ENCODE data around the gene KLK3.

KLK3 gene

DNA sequence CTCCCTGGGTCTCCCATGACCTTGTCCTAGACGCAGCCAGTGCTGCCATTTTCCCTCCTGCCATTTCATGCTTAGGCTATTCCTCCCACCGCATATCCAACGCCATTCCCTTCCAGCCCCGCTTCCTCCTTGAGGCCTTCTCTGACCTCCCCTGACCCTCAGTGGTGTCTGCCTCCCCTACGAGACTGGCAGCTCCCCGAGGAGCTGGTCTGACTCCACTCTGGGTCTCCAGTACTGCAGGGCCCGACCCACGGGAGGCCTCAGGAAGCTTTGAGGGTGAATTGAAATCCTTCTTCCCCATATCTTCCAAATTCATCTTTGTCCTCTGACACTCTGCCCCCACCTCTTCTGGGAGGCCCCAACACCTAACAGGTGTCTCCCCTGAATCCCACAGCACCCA is 22.0 kb upstream of the KLK3 start:
- DNase-seq = no peak

DNA sequence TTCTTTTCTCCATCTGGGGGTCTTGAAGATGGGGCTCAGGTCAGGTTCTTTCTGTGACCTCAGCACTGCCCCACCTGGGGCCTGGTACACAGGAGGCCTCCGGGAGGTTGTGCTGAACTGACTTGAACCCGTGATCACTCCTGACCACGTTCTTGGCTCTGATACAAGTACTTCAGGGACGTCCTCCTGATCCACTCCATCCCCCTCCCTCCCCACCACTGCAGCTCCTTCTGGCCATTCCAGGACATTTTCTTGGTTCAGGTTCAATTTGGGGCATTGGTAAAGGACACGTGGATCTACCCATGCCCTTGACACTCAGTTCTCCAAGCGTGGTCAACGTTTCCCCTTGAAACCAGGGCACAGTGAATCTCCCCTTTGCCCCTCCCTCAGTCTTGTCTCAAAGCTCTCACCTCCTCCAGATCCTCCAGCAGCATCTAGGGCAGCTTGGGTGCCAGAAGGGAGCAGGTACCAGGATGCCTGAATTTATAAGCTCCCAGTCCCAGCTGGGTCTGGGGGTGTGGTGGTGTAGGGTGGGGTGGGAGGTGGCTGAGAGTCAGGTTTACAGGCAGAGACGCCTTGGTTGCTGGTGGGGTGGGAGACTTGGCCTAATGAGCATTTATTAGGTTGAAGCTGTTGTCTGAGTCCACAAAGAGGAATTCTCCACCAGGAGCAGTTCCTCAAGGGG is 21.5 kb upstream of the KLK3 start, which contains the start of gene KLK15:
Gene KLK15 (minus strand): TSS at position 458 of the 685 bp plus-strand sequence. CDS start 2,082 bp downstream, outside the sequence.
- DNase-seq = no peak

- no peak for DNase-seq
These were observed 20.9 kb upstream of the KLK3 start for GRCh38 chr19:50833802-50834167.

- no peak for DNase-seq
These were observed 19.5 kb upstream of the KLK3 start for GRCh38 chr19:50835103-50835784.

DNA sequence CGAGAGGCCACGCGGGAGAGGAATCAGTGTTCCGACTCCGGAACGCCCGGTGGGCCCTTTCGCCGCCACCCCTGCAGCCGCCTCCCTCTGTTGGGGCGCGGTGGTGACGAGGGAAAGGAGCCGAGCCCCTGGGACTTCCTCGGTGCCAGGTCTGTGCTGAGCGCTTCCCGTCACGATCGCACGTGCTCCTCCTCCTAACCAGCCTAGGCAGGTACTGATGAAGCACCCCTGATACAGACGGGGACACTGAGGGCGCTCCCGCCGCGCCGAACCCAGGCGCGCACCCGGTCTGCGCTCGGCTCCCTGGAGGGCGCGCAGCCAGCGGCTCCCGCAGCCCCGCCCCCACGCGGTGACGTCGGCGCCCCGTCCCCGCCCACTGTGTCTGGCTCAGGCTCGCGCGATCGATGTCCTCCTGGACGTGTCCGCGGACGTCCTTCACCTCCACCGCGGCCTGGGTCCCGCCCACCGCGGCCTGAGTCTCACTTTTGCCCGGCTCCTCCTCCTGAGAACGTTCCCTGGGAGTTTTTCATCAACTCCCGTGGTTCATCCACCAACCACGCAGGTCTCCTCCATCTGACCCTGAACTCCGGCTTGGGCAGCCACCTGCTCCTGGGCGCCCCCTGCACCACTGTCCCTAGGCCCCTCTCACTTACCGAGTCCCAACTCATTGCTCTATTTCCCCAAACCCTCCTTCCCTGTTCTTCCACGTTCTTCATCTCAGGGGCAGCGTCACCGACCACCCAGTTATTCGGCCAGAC is 18.8 kb upstream of the KLK3 start:
- DNase-seq = no peak

GRCh38 chr19:50836543-50837195 is 18.0 kb upstream of the KLK3 start:
- no peak for DNase-seq

- no peak for DNase-seq
These were observed 17.4 kb upstream of the KLK3 start for GRCh38 chr19:50837300-50837699.

GRCh38 chr19:50838239-50838638 is 16.5 kb upstream of the KLK3 start:
- DNase-seq = no peak

GRCh38 chr19:50839712-50840655 is 14.7 kb upstream of the KLK3 start:
- DNase-seq = no peak

DNA sequence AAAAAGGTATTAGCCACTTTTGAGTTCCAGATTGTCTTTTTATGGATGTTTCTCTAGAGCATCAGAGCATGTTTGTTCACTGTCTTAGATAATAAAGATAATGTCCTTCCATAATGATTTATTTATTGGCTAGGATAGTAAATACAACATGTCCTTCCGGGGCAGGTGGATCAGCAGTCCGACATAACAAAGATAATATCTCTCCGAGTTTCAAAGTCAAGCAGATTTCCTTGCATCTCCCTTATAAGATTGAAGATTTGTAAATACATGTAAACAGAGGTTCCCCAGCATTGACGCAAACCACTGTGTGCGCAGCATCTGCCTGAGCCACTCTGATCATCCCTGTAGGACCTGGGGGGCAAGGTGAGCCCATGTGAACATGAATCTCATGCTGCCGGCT is 12.6 kb upstream of the KLK3 start:
- DNase-seq = no peak

DNA sequence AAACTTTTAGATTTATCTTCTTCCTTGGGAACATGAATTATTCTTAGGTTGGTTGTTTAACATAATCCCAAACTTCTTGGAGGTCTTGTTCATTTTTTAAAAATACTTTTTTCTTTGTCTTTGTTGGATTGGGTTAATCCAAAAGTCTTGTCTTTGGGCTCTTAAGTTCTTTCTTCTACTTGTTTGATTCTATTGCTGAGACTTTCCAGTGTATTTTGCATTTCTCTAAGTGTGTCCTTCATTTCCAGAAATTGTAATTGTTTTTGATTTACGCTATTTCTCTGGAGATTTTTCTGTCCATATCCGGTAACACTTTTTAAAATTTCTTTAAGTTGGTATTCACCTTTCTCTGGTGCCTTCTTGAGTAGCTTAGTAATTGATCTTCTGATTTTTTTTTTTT is 11.5 kb upstream of the KLK3 start:
- no peak for DNase-seq

- no peak for DNase-seq
These were observed 11.0 kb upstream of the KLK3 start for GRCh38 chr19:50843701-50844221.

- DNase-seq = no peak
These were observed 10.3 kb upstream of the KLK3 start for GRCh38 chr19:50844296-50844935.

DNA sequence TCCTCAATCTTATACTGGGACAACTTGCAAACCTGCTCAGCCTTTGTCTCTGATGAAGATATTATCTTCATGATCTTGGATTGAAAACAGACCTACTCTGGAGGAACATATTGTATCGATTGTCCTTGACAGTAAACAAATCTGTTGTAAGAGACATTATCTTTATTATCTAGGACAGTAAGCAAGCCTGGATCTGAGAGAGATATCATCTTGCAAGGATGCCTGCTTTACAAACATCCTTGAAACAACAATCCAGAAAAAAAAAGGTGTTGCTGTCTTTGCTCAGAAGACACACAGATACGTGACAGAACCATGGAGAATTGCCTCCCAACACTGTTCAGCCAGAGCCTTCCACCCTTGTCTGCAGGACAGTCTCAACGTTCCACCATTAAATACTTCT is 4.0 kb upstream of the KLK3 start:
- no peak for DNase-seq

GRCh38 chr19:50851620-50852019 is 3.1 kb upstream of the KLK3 start:
- no peak for DNase-seq

DNA sequence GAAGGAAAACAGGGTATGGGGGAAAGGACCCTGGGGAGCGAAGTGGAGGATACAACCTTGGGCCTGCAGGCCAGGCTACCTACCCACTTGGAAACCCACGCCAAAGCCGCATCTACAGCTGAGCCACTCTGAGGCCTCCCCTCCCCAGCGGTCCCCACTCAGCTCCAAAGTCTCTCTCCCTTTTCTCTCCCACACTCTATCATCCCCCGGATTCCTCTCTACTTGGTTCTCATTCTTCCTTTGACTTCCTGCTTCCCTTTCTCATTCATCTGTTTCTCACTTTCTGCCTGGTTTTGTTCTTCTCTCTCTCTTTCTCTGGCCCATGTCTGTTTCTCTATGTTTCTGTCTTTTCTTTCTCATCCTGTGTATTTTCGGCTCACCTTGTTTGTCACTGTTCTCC is 2.7 kb downstream of the KLK3 start:
- DNase-seq = no peak

GRCh38 chr19:50858886-50859285 is 4.2 kb downstream of the KLK3 start:
- no peak for DNase-seq

- DNase-seq = no peak
These were observed 5.1 kb downstream of the KLK3 start for GRCh38 chr19:50859849-50860248.

GRCh38 chr19:50861010-50861409 is 6.3 kb downstream of the KLK3 start:
- DNase-seq = no peak

GRCh38 chr19:50861496-50862286 is 7.0 kb downstream of the KLK3 start:
- DNase-seq = no peak

DNA sequence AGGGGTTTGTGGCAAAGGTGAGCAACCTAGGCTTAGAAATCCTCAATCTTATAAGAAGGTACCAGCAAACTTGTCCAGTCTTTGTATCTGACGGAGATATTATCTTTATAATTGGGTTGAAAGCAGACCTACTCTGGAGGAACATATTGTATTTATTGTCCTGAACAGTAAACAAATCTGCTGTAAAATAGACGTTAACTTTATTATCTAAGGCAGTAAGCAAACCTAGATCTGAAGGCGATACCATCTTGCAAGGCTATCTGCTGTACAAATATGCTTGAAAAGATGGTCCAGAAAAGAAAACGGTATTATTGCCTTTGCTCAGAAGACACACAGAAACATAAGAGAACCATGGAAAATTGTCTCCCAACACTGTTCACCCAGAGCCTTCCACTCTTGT is 14.8 kb downstream of the KLK3 start:
- no peak for DNase-seq
